Measurements from ENCODE around the gene ZNF185.

GRCh38 chrX:152895724-152896420 lies 2.0 kb upstream of the ZNF185 start:
- TF ChIP-seq EP300 (IDR thresholded peaks at IDR 0.05), result no peak
- TF ChIP-seq CTCF (IDR thresholded peaks at IDR 0.05), result no peak
- TF ChIP-seq POLR2A (IDR thresholded peaks at IDR 0.05), result no peak
